Fibroblast of lung (primary cell): ENCODE results near the gene SHISA9.

Source experiments
- CTCF ChIP-seq, 2 donors: IDR thresholded peaks in 1 of 2; conservative IDR thresholded peaks in 1 of 2; 1 replicate in 1 of 2; 2 replicates in 1 of 2; pipeline ENCODE4 v1.5.1; 2011 to 2012; ENCODE audit warnings: low read length in 2 of 2, control low read depth in 1 of 2, inconsistent platforms in 1 of 2, low read depth in 1 of 2, mild to moderate bottlenecking in 1 of 2
- EZH2 ChIP-seq: IDR thresholded peaks from 2 replicates; pipeline ENCODE4 v1.5.1; 2012; ENCODE audit warnings: low read length, control low read depth, mild to moderate bottlenecking; ENCODE audit errors: missing control alignments

DNA sequence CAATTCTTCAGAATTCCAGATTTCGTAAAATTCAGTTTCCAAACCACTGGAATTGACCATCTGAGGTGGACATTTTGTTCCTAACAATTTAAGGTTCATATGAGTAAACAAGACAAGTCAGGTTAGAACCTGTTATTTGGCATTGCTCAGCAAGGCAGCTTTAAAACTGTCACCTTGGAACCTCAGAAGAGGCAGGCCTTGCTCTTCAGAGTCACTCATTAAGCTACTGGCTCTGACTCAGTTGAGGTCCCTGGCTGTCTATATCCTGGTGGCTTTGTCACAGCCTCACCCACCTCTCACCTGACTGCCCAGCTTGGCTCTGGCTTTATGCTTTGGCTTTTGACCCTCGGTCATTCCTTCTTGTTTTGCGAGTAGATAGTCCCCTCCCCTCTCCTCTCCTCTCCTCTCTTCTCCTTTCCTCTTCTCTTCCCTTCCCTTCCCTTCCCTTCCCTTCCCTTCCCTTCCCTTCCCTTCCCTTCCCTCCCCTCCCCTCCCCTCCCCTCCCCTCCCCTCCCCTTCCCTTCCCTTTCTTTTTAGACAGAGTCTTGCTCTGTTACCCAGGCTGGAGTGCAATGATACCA, 238.4 kb downstream of the SHISA9 start:
- TF ChIP-seq CTCF (conservative IDR thresholded peaks at IDR 0.05 in 1 of 2, IDR thresholded peaks at IDR 0.05 in 1 of 2; ENCODE audit: low read depth in 1 of 2, low read length in 2 of 2), result no peak
- TF ChIP-seq EZH2, result no peak
